GM06990 (cell line): ENCODE data around the gene TNNT3.

ENCODE experiments used
- DNase-seq: peaks from one replicate; pipeline ENCODE4 v3.0.0-alpha.2; 2011; ENCODE audit not compliant: insufficient read length; ENCODE audit errors: extremely low read depth
- H3K27me3 ChIP-seq: replicated peaks from 2 replicates; pipeline ENCODE4 v1.6.0; 2011; ENCODE audit warnings: low read length; ENCODE audit not compliant: control insufficient read depth, insufficient read depth
- H3K36me3 ChIP-seq: 2 replicates; pipeline ENCODE4 v1.5.1; 2011; ENCODE audit warnings: low read length; ENCODE audit not compliant: control insufficient read depth, insufficient read depth
- H3K4me3 ChIP-seq: replicated peaks from 2 replicates; pipeline ENCODE4 v1.5.1; 2011; ENCODE audit warnings: low read depth, mild to moderate bottlenecking, control low read depth, low read length
- CTCF ChIP-seq: IDR thresholded peaks from 2 replicates; pipeline ENCODE4 v1.5.1; 2011; ENCODE audit warnings: low read length, control low read depth, mild to moderate bottlenecking, inconsistent platforms; ENCODE audit not compliant: insufficient read depth, poor library complexity, severe bottlenecking

The TNNT3 gene

GRCh38 chr11:1887451-1888346, 31.8 kb upstream of the TNNT3 start:
- TF ChIP-seq CTCF = no peak
- DNase-seq = no peak
- H3K27me3 ChIP-seq = no peaks in the 10 kb centered on the region

GRCh38 chr11:1888347-1888753, 31.2 kb upstream of the TNNT3 start:
- H3K4me3 ChIP-seq = no peak overlapping the region
- no peak for DNase-seq
- no peak for TF ChIP-seq CTCF
- H3K36me3 ChIP-seq = peaks cover 42% of the 10 kb centered on the region
- no peaks in the 10 kb centered on the region for H3K27me3 ChIP-seq

More at GRCh38 chr11:1887451-1888346, 31.8 kb upstream of the TNNT3 start:
- H3K36me3 ChIP-seq = peaks cover 47% of the 10 kb centered on the region
- H3K4me3 ChIP-seq = no peak overlapping the region

GRCh38 chr11:1888811-1889210, 30.7 kb upstream of the TNNT3 start:
- Histone ChIP-seq H3K36me3 (peaks cover 38% of the 10 kb centered on the region), H3K4me3 (no peak overlapping the region), H3K27me3 (no peaks in the 10 kb centered on the region)
- no peak for DNase-seq
- no peak for TF ChIP-seq CTCF

- TF ChIP-seq CTCF = no peak
- H3K36me3 ChIP-seq = peaks cover 33% of the 10 kb centered on the region
- no peak for DNase-seq
- H3K4me3 ChIP-seq = no peak overlapping the region
- no peaks in the 10 kb centered on the region for H3K27me3 ChIP-seq
Measured at GRCh38 chr11:1889224-1889930, 30.1 kb upstream of the TNNT3 start.

GRCh38 chr11:1889941-1890855, 29.3 kb upstream of the TNNT3 start:
- peaks cover 27% of the 10 kb centered on the region for H3K36me3 ChIP-seq
- no peaks in the 10 kb centered on the region for H3K27me3 ChIP-seq
- DNase-seq = no peak
- H3K4me3 ChIP-seq = no peak overlapping the region
- TF ChIP-seq CTCF = no peak
